Bone marrow (tissue), 2 donors: Measurements from ENCODE around the gene GRAMD1A.

Source experiments
- DNase-seq, 2 donors: peaks; one replicate each; lab custom pipeline; 2025; lab: John Stamatoyannopoulos, UW

The GRAMD1A gene

GRCh38 chr19:35053667-35054293 lies 53.7 kb downstream of the GRAMD1A start:
- no peak for DNase-seq

GRCh38 chr19:35054626-35055025 lies 54.5 kb downstream of the GRAMD1A start:
- no peak for DNase-seq

GRCh38 chr19:35055715-35056179 lies 55.6 kb downstream of the GRAMD1A start:
- DNase-seq = no peak

GRCh38 chr19:35056513-35057063 lies 56.5 kb downstream of the GRAMD1A start:
- DNase-seq = no peak

GRCh38 chr19:35058370-35058769 lies 58.2 kb downstream of the GRAMD1A start:
- no peak for DNase-seq

GRCh38 chr19:35059006-35059798 lies 59.1 kb downstream of the GRAMD1A start:
- DNase-seq = no peak

- no peak for DNase-seq
These were observed 59.6 kb downstream of the GRAMD1A start for GRCh38 chr19:35059799-35060091.

- no peak for DNase-seq
These were observed 60.2 kb downstream of the GRAMD1A start for GRCh38 chr19:35060160-35060855.

GRCh38 chr19:35061583-35062373 lies 61.7 kb downstream of the GRAMD1A start:
- DNase-seq = no peak

- DNase-seq = no peak
These were observed 62.8 kb downstream of the GRAMD1A start for GRCh38 chr19:35062942-35063341.

GRCh38 chr19:35063940-35064818 lies 64.1 kb downstream of the GRAMD1A start:
- DNase-seq = no peak

GRCh38 chr19:35065574-35065973 lies 65.5 kb downstream of the GRAMD1A start:
- DNase-seq = no peak

- no peak for DNase-seq
These were observed 66.0 kb downstream of the GRAMD1A start for GRCh38 chr19:35066121-35066520.

- peak; percentile 62 to 73 for DNase-seq
These were observed 66.8 kb downstream of the GRAMD1A start for GRCh38 chr19:35066691-35067563.

GRCh38 chr19:35068941-35069634 lies 69.0 kb downstream of the GRAMD1A start:
- DNase-seq = no peak

GRCh38 chr19:35069696-35070095 lies 69.6 kb downstream of the GRAMD1A start:
- DNase-seq = no peak

- no peak for DNase-seq
These were observed 70.3 kb downstream of the GRAMD1A start for GRCh38 chr19:35070471-35070870.

GRCh38 chr19:35073516-35073915 lies 73.4 kb downstream of the GRAMD1A start:
- DNase-seq = no peak

- no peak for DNase-seq
These were observed 73.8 kb downstream of the GRAMD1A start for GRCh38 chr19:35073941-35074340.
